GM20431 (cell line): Measurements from ENCODE around the gene MND1.
"Not testable (repeated sequence)": the region's sequence is repeated elsewhere in the genome, so short reads cannot be mapped to it uniquely, and the experiment has no call there.

Experiments
- in situ Hi-C: fragments of 300-500 bp; cut with MseI, MboI; formaldehyde crosslinking; loops from one replicate; pipeline ENCODE4 v1.15.0; 2020; ENCODE audit warnings: low sequenced_read_pairs; ENCODE audit not compliant: unreplicated experiment

The MND1 gene

DNA sequence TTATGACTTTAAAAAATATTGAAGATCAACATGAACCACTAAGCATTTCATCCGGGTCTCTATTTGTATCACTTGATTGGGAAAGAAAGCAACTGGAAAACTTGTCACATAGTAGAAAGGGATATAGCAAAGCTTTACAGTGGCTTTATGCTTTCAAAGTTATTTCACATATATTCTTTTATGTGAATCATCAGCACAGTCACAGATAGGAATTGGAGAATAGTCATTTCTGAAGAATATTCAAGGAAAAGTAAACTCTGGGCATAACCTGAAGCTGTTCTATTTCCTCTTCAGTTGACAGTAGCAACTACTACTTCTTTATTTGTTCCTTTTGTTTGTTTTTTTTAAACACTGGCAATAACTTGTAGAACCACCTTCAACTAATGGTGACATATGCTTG is 50.5 kb downstream of the MND1 start:
- in situ Hi-C loops = no loop called here

DNA sequence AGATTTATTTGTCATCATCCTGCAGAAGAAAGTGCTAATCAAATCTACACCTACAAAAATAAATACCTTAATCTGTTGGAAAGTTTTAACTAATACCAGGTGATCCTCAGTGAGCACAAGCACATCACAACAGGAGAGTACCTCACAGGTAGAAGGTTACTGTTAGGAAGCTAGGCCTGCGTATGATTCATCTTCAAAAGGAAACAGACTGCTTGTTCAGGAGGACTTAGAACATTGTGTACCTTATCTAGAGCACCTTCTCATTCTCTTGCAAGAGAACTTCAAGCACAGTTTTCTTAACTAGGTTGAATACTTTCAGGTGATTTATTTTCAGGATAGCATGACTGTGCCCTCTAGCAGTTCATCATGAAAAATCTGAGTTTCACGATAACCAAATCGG is 54.2 kb downstream of the MND1 start:
- in situ Hi-C loops = no loop called here

DNA sequence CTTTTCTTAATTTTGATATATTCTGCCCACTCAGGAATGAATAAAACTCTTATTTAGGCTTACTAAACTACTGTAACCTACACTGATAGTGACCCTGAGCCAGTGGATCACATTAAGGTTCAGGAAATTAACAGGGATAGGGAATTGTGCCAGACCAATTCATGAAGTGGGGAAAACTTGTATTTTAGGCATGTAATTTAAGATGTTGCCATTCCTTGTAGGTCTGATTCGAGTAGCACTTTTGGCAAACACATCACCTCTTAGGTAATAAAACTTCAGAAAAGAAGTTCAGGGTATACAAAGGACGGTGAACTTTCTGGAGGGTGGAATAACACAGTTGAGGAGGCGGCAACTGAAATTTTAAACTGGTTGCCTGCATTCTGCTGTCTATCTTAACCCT is 54.9 kb downstream of the MND1 start:
- in situ Hi-C loops = no loop called here

GRCh38 chr4:153401501-153401900 is 57.0 kb downstream of the MND1 start:
- in situ Hi-C loops = no loop called here

DNA sequence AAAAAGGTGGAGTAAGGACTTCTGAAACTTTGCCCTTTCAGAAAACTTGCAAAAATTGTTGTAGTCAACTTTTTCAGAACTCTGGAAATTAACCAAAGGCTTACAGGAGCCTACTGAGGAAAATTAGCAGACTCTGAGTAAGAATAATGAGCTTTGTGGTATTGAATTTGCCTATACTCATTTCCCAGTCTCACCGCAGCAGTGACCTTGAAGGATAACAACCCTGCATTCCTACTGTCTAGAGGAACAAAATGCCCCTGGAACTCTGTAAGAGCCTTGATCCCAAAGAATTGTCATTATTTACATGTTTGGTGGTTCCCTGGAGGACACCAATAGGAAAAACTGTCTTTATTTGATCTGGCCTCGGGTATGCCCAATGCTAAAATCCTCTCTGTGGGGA is 57.9 kb downstream of the MND1 start:
- in situ Hi-C loops = no loop called here

- in situ Hi-C loops = no loop called here
Observed at GRCh38 chr4:153403726-153404125, 59.2 kb downstream of the MND1 start.

DNA sequence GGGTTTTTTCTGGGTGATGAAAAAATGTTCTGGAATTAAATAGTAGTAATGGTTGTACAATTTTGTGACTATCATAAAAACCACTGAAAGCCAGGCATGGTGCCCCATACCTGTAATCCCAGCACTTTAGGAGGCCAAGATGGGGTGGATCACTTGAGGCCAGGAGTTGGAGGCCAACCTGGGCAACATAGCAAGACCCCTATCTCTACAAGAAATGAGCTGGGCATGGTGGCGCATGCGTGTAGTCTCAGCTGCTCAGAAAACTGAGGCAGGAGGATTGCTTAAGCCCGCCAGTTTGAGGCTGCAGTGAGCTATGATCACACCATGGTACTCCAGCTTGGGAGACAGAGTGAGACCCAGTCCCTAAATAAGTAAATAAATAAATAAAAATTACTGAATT is 63.4 kb downstream of the MND1 start:
- in situ Hi-C loops = no loop called here

DNA sequence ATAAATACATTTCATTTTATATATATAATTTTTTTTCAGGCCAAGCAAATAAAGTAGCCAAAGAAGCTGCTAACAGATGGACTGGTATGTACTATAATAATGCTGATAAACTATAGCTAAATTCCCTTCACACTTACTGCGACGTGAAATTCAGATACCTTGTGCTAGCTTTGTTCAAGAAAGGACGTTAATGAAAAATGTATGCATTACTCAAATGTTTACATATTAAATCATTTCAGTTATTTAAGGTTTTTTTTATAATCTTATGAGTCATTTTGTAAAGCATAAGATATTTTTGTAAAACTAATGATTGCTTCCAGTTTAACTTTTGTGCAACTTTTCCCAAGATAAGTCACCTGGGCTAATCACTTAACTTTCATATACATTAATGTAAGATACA is 64.4 kb downstream of the MND1 start:
- in situ Hi-C loops = no loop called here

GRCh38 chr4:153409412-153409811 is 64.9 kb downstream of the MND1 start:
- in situ Hi-C loops = no loop called here

DNA sequence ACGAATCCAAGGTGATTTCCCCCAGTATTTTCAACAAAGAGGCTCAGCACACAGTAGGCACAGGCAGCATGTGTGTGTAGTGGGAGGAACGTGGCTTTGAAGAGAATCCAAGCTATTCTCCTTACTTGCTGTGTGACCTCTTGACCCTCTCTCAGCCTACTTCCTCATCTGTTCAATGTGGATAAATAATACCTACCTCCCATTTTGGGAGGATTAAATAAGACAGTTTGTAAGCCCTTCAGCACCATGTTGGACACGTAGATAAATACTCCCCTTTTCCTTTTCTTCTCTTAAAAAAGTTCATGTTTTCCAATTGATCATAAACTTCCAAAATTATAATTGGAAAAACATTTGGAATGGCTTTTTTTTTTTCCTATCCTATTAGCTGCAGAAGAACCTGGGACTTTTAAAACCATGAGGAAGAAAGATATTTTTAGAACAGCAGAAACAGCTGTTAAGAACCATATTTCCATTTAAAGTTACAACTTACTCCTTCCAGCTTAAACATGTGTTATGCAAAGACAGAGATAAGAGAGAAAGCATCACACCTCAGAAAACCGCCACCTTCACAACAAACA is 65.5 kb downstream of the MND1 start:
- in situ Hi-C loops = no loop called here

DNA sequence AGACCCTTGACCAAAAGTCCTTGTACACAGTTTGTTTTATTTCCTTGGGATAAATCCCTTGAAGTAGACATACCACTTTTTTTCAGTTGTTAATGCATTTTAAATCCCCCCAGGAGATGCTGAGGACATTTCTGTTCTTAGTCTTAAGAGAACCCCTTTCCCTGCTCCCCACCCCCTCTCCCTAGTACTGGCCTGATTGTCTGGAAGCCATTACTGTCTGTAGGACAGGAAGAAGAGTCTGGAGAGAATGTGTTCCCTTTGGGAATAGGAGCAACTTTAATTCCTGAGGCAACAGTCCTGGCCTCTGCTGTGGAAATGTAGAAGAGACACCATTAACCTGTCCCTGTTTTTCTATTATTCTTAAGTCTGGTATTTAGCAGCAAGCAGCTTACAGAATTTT is 69.4 kb downstream of the MND1 start:
- in situ Hi-C loops = no loop called here

DNA sequence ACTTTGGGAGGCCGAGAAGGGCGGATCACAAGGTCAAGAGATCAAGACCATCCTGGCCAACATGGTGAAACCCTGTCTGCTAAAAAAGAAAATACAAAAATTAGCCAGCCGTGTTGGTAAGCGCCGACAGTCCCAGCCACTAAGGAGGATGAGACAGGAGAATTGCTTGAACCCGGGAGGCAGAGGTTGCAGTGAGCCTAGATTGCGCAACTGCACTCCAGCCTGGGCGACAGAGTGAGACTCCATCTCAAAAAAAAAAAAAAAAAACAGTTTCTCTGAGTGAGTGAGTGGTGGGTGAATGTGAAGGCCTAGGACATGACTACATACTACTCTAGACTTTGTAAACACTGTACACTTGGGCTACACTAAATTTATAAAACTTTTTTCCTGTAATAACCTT is 72.0 kb downstream of the MND1 start:
- in situ Hi-C loops = not testable (repeated sequence)

DNA sequence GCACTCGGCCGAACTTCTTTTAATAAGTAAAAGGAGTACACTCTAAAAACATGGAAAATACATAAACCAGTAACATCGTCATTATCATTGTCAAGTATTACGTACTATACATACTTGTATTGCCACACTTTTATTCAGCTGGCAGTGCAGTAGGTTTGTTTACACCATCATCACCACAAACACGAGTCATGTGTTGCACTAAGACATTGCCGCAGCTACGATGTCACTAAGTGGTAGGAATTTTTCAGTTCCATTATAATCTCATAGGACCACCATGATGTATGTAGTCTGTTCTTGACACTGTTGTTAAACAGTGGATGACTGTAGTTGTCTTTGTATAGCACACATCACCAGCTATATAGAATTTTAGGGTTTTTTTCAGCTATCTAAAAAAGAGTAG is 73.6 kb downstream of the MND1 start:
- in situ Hi-C loops = no loop called here

DNA sequence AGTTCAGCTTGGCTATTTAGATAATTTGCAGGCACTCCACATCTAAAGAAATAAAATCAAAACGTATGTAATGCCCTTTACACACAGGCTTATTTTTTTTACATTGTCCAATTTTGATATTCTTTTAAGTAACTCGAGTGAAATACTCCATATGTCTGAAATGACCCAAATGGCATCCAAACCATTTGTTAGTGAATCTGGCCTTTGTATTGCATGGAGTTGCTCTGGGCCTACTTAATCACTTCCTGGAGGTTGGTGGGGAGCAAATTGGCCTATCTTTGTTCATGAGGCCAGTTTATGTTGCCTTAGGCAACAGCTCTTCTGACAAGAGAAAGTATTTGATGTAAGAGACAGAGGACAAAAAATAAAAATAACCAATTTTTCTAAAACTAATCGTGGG is 74.1 kb downstream of the MND1 start:
- in situ Hi-C loops = no loop called here

DNA sequence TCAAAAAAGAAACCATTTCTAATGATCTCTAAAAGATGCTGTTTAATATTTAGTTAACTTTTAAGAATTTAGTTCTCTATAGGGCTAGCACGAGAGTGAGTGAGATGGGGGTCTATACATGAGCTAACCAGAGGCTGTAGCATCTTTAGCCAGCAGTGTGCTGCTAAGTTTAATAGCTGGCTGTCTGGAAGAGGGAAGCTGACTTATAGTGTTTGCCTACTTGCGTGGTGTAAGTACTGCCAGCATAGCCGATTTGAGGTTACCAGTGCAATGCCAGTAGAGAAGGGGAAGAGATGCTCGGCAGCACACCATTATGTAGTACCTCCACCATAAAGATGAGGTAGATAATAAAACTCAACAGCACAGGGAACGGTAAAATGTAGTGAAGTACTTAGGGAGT is 74.5 kb downstream of the MND1 start:
- in situ Hi-C loops = no loop called here

DNA sequence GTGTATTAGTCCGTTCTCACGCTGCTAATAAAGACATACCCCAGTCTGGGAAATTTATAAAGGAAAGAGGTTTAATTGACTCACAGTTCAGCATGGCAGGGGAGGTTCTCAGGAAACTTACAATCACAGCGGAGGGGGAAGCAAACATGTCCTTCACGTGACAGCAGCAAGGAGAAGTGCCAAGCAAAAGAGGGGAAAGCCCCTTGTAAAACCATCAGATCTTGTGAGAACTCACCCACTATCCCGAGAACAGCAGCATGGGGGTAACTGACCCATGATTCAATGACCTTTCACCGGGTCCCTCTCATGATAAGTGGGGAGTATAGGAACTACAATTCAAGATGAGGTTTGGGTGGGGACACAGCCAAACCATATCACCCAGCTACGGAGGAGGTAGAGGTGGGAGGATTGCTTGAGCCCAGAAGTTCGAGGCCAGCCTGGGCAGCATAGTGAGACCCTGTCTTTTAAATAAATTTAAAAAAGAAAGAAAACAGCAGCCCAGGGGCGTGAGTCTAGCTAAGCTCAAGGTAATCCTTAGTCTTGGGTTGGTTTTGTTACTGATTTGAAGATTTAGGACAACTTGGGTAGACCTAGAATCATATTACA is 75.3 kb downstream of the MND1 start:
- in situ Hi-C loops = no loop called here

GRCh38 chr4:153420361-153420760 is 75.9 kb downstream of the MND1 start:
- in situ Hi-C loops = no loop called here

DNA sequence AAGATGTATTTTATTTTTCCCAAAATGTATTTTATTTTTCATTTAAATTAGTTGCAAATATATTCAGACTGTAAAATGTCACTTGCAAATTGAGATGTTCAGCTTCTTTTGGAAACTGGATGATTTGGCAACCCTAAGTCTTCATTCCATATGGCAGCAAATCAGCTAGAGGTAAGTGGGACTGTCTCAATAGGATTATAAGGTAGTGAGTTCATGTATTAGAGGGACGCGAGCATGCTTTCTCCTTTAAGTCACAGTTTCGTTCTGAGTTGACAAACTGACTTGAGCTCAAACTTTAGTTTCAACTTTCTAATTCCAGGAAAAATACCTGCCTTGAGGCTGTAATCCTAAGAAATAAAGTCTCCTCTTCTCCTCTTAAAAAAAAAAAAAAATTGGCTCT is 77.5 kb downstream of the MND1 start:
- in situ Hi-C loops = no loop called here

- in situ Hi-C loops = no loop called here
Observed at GRCh38 chr4:153426207-153426885, 81.9 kb downstream of the MND1 start.

GRCh38 chr4:153427363-153428071 is 83.0 kb downstream of the MND1 start:
- in situ Hi-C loops = no loop called here

DNA sequence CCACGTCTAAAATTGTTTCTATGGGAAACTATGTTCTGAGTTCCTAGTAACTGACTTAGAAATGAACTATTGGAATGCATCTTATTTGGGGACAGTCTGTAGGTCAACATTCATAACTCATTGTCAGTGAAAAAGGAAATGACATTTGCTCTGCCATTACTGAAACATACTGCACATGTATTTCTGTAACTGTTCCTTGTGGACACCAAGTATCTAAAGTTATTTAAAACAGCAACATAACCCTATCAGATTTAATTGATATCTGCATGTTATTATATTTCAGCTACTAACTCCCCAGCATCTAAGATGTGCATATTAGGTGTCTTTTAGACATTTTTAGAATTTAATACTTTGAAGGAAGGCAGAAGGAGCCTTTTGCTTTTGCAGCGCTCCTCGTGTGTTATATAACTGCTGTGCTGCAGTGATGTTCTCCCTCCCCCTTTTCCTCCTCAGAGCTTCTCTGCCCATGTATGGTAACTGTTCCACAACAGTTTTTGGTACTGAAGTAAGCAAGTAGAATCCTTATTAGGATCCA is 84.5 kb downstream of the MND1 start:
- in situ Hi-C loops = no loop called here
